K562 (cell line): ENCODE results near the gene FAM204A. TPM values are rescaled to one million over a fixed set of nuclear protein-coding genes. Genes with fewer than 3 reads are reported as not detected.

ENCODE experiments used
- ATAC-seq: fragments of 200-7000 bp; cut with Tn5 transposase; 3 replicates; pipeline ENCODE4 v1.9.1; 2020; ENCODE audit warnings: moderate library complexity
- BruUV-seq: library from RNA; stranded (reverse); fragments of 400-500 nt; replicated peaks from 2 replicates; lab custom pipeline; 2021; lab: Mats Ljungman, UMichigan
- CTCF ChIA-PET: fragments of 300-600 bp; formaldehyde crosslinking; extraction: SDS; loops from one replicate; lab custom pipeline; 2021; ENCODE audit warnings: low intra/inter-chr PET ratio; lab: Yijun Ruan, JAX
- POLR2A ChIA-PET: fragments of 300-600, 350-650 bp; sonication (Branson Sonifier 250); formaldehyde crosslinking; extraction: SDS; loops from one replicate; lab custom pipeline; 2021; ENCODE audit warnings: antibody characterized with exemption, inconsistent platforms; lab: Yijun Ruan, JAX
- DNase-seq, 4 experiments: peaks; one replicate each; pipeline versions ENCODE4 v3.0.0 to v3.0.0-alpha.2; 2011 to 2018; ENCODE audit warnings: low spot score in 3 of 4, mixed read lengths in 3 of 4; ENCODE audit errors: extremely low read depth in 1 of 4
- FAIRE-seq: peaks from 2 replicates; lab custom pipeline; 2011; peaks lifted over from hg19 to GRCh38; lab: Jason Lieb, UNC
- H2AFZ ChIP-seq: 2 replicates; pipeline ENCODE4 v1.6.0; 2011; ENCODE audit warnings: low read depth, low read length, control low read depth, inconsistent platforms
- H3K27ac ChIP-seq: fragments of 200-600 bp; 3 replicates; pipeline ENCODE4 v1.8.0; 2011; ENCODE audit warnings: low read depth, mild to moderate bottlenecking, control low read depth, inconsistent platforms, low read length, moderate library complexity, mixed read lengths; ENCODE audit errors: extremely low read depth
- H3K27me3 ChIP-seq, 2 experiments: fragments of 300-600 bp in 1 of 2; 2 replicates in 1 of 2; 3 replicates in 1 of 2; pipeline versions ENCODE4 v1.6.0 to v1.8.0; 2011; ENCODE audit warnings: inconsistent platforms in 2 of 2, low read length in 2 of 2, mild to moderate bottlenecking in 1 of 2, mixed read lengths in 1 of 2, moderate library complexity in 1 of 2; ENCODE audit not compliant: control insufficient read depth in 2 of 2, insufficient read depth in 2 of 2
- H3K36me3 ChIP-seq: fragments of 300-600 bp; 3 replicates; pipeline ENCODE4 v1.8.0; 2011; ENCODE audit warnings: mild to moderate bottlenecking, low read length, inconsistent platforms; ENCODE audit not compliant: control insufficient read depth, insufficient read depth
- H3K4me1 ChIP-seq, 2 experiments: fragments of 200-600 bp in 1 of 2; replicated peaks in 1 of 2; 2 replicates in 1 of 2; 3 replicates in 1 of 2; pipeline versions ENCODE4 v1.5.1 to v1.8.0; 2011; ENCODE audit warnings: inconsistent platforms in 2 of 2, low read length in 2 of 2, mild to moderate bottlenecking in 1 of 2, mixed read lengths in 1 of 2, moderate library complexity in 1 of 2; ENCODE audit not compliant: control insufficient read depth in 2 of 2, insufficient read depth in 2 of 2
- H3K4me2 ChIP-seq: 2 replicates; pipeline ENCODE4 v1.6.1; 2011; ENCODE audit warnings: low read length, control low read depth, inconsistent platforms, mixed read lengths; ENCODE audit not compliant: insufficient read depth
- H3K4me3 ChIP-seq: fragments of 200-600 bp; sonication (generic), shearing (Covaris generic); 2 replicates; pipeline ENCODE4 v1.5.1; 2016; ENCODE audit warnings: control low read depth, inconsistent platforms
- H3K79me2 ChIP-seq: fragments of 200-600 bp; 3 replicates; pipeline ENCODE4 v1.8.0; 2011; ENCODE audit warnings: low read length, inconsistent platforms; ENCODE audit not compliant: control insufficient read depth, insufficient read depth
- H3K9ac ChIP-seq, 2 experiments: 2 replicates each; pipeline versions ENCODE4 v1.6.0 to v1.6.1; 2011; ENCODE audit warnings: low read depth in 2 of 2, low read length in 2 of 2, control low read depth in 1 of 2, inconsistent platforms in 1 of 2, mild to moderate bottlenecking in 1 of 2, mixed read lengths in 1 of 2; ENCODE audit not compliant: insufficient read depth in 1 of 2
- H3K9me1 ChIP-seq: one replicate; pipeline ENCODE4 v1.6.0; 2011; ENCODE audit warnings: inconsistent platforms, mild to moderate bottlenecking, low read length, moderate library complexity; ENCODE audit not compliant: control insufficient read depth, insufficient read depth
- H3K9me3 ChIP-seq: replicated peaks from 2 replicates; pipeline ENCODE4 v1.5.1; 2011; ENCODE audit warnings: low read depth, low read length, inconsistent platforms; ENCODE audit not compliant: control insufficient read depth, insufficient read depth
- H4K20me1 ChIP-seq: replicated peaks from 2 replicates; pipeline ENCODE4 v1.6.1; 2011; ENCODE audit warnings: low read length, inconsistent platforms, mixed read lengths; ENCODE audit not compliant: control insufficient read depth, insufficient read depth
- BCOR ChIP-seq: fragments of 450-650 bp; IDR thresholded peaks from 2 replicates; pipeline ENCODE4 v1.6.1; 2016
- E2F4 ChIP-seq: sonication (generic); formaldehyde crosslinking; IDR thresholded peaks from 2 replicates; pipeline ENCODE4 v1.8.0; 2022; ENCODE audit warnings: mild to moderate bottlenecking, low read depth, missing genetic modification reagents
- GTF2A2 ChIP-seq: IDR thresholded peaks from 2 replicates; pipeline ENCODE4 v1.6.1; 2016; ENCODE audit warnings: mild to moderate bottlenecking, missing genetic modification characterization, missing compliant biosample characterization
- HMG20B ChIP-seq: fragments of 250-450 bp; sonication (Bioruptor Pico); IDR thresholded peaks from 2 replicates; pipeline ENCODE4 v1.5.0; 2021; ENCODE audit warnings: mild to moderate bottlenecking
- HNRNPL ChIP-seq: fragments of 200-400 bp; formaldehyde crosslinking; IDR thresholded peaks from 2 replicates; pipeline ENCODE4 v1.6.1; 2017; ENCODE audit warnings: low read depth, mild to moderate bottlenecking, low read length
- JUNB ChIP-seq: fragments of 450-650 bp; formaldehyde crosslinking; conservative IDR thresholded peaks from 2 replicates; pipeline ENCODE4 v1.4.0; 2020; ENCODE audit warnings: mild to moderate bottlenecking
- KLF10 ChIP-seq: fragments of 250-450 bp; sonication (Bioruptor Pico); IDR thresholded peaks from 2 replicates; pipeline ENCODE4 v1.6.1; 2021; ENCODE audit warnings: matching md5 sums
- MCM3 ChIP-seq: fragments of 450-650 bp; IDR thresholded peaks from 2 replicates; pipeline ENCODE4 v1.6.1; 2016
- MEF2A ChIP-seq: IDR thresholded peaks from 2 replicates; pipeline ENCODE4 v1.6.1; 2011; ENCODE audit warnings: low read depth, mild to moderate bottlenecking, low read length, moderate library complexity; ENCODE audit not compliant: control insufficient read depth
- PCBP2 ChIP-seq: fragments of 200-400 bp; formaldehyde crosslinking; IDR thresholded peaks from 2 replicates; pipeline ENCODE4 v1.6.1; 2018; ENCODE audit warnings: low read length, low read depth, mild to moderate bottlenecking, moderate library complexity; ENCODE audit not compliant: poor library complexity, severe bottlenecking
- SETDB1 ChIP-seq: IDR thresholded peaks from one replicate; pipeline ENCODE4 v1.6.1; 2012; ENCODE audit warnings: low read length, control low read depth, inconsistent platforms
- SIN3A ChIP-seq, 2 experiments: fragments of 150-350 bp in 1 of 2; IDR thresholded peaks; 2 replicates each; pipeline ENCODE4 v1.6.1; 2011 to 2016; ENCODE audit warnings: borderline replicate concordance in 2 of 2, low read depth in 2 of 2, low read length in 2 of 2, mild to moderate bottlenecking in 2 of 2, moderate library complexity in 2 of 2; ENCODE audit not compliant: control insufficient read depth in 1 of 2
- TCFL5 ChIP-seq: fragments of 250-450 bp; sonication (Bioruptor Pico); conservative IDR thresholded peaks from 2 replicates; pipeline ENCODE4 v1.6.1; 2021; ENCODE audit warnings: mild to moderate bottlenecking, moderate library complexity, matching md5 sums
- U2AF2 ChIP-seq: fragments of 200-400 bp; formaldehyde crosslinking; optimal IDR thresholded peaks from 2 replicates; pipeline ENCODE3; 2017; ENCODE audit warnings: low read depth, mild to moderate bottlenecking, low read length
- ZBTB8A ChIP-seq: fragments of 450-650 bp; IDR thresholded peaks from 2 replicates; pipeline ENCODE4 v1.6.1; 2018; ENCODE audit warnings: mild to moderate bottlenecking, moderate library complexity; ENCODE audit not compliant: partially characterized antibody
- ZC3H8 ChIP-seq: fragments of 450-650 bp; IDR thresholded peaks from 2 replicates; pipeline ENCODE4 v1.6.1; 2017
- ZNF184 ChIP-seq: sonication (generic); formaldehyde crosslinking; IDR thresholded peaks from 2 replicates; pipeline ENCODE4 v1.5.0; 2020; ENCODE audit warnings: missing genetic modification reagents
- ZNF232 ChIP-seq: sonication (generic); formaldehyde crosslinking; IDR thresholded peaks from 2 replicates; pipeline ENCODE4 v1.8.0; 2022; ENCODE audit warnings: mild to moderate bottlenecking, missing genetic modification reagents
- ZNF740 ChIP-seq, 3 experiments: fragments of 200-800 bp in 1 of 3; sonication (Bioruptor generic) in 1 of 3; sonication (generic) in 1 of 3; formaldehyde crosslinking in 1 of 3; IDR thresholded peaks; 2 replicates each; pipeline versions ENCODE4 v1.6.1 to v1.8.0; 2016 to 2022; ENCODE audit warnings: mild to moderate bottlenecking in 2 of 3, missing compliant biosample characterization in 2 of 3, missing genetic modification characterization in 2 of 3, missing genetic modification reagents in 1 of 3
- ZSCAN32 ChIP-seq: fragments of 450-650 bp; formaldehyde crosslinking; IDR thresholded peaks from 2 replicates; pipeline ENCODE4 v1.4.0; 2020; ENCODE audit warnings: mild to moderate bottlenecking, moderate library complexity
- WGBS: fragments of 100-300 bp; shearing (Covaris generic); methylation state at CpG from one replicate; pipeline ENCODE4 v1.1.6; 2016; ENCODE audit warnings: low coverage, mixed read lengths; ENCODE audit not compliant: insufficient coverage; ENCODE audit errors: missing lambda C conversion rate; 5-methylcytosine and 5-hydroxymethylcytosine counted together
- in situ Hi-C: fragments of 300-500 bp; cut with MboI; formaldehyde crosslinking; loops from 4 replicates; pipeline ENCODE4 v1.15.0; 2018; ENCODE audit warnings: inconsistent platforms, mixed read lengths
- intact Hi-C: fragments of 100-400 bp; cut with micrococcal nuclease; formaldehyde crosslinking; loops from 2 replicates; pipeline ENCODE4 v1.14.2; 2022
- polyA plus RNA-seq, 8 experiments: library from polyadenylated mRNA; depleted of rRNA in 4 of 8; stranded (reverse) in 5 of 8; unstranded in 3 of 8; fragments of >200 nt; fragmentation: Nextera tagmentation in 2 of 8; fragmentation: Illumina TruSeq in 1 of 8; extraction: Ambion mirVana in 2 of 8; extraction: Trizol in 1 of 8; gene quantifications; 2 replicates each; pipeline versions ENCODE4 v1.2.1 to v1.2.3, GENCODE V29; 2011 to 2014; ENCODE audit warnings: inconsistent platforms in 1 of 8, missing spikeins in 1 of 8
- total RNA-seq, 7 experiments: library from RNA; depleted of rRNA in 6 of 7; stranded (reverse); fragments of >200 nt in 6 of 7; fragmentation: Illumina TruSeq in 2 of 7; extraction: Trizol in 2 of 7; gene quantifications; 2 replicates each; pipeline versions ENCODE4 v1.2.1 to v1.2.3, GENCODE V29; 2011 to 2021; ENCODE audit warnings: low replicate concordance in 1 of 7

Gene FAM204A
- total and polyA plus RNA-seq, 9 of the 15 experiments (the other 6 are each of a cell fraction or from before 2014, with no cell fraction given): 29.0 to 64.5 (median 44.9) TPM

- Histone ChIP-seq H3K9me1 (no peaks in the 10 kb centered on the region), H3K4me3 (no peak overlapping the region), H3K4me2 (no peak overlapping the region), H3K79me2 (no peaks in the 10 kb centered on the region), H3K27me3 (peaks cover 6 to 18% of the 10 kb centered on the region in 2 experiments; a peak in 4 of 5 replicates), H3K4me1 (no peaks in the 10 kb centered on the region), H3K9me3 (no peaks in the 10 kb centered on the region), H3K9ac (no peak overlapping the region), H3K36me3 (no peaks in the 10 kb centered on the region), H4K20me1 (no peaks in the 10 kb centered on the region), H3K27ac (no peak overlapping the region), H2AFZ (no peak overlapping the region)
- FAIRE-seq (no peak), ATAC-seq (no peak), DNase-seq (no peak)
- in situ Hi-C loops: no loop called here
- ChIA-PET CTCF (no interaction called here), POLR2A (no interaction called here)
- 0% methylated on average over 5 of the region's 5 CpGs for WGBS
- intact Hi-C loops: no loop called here
- TF ChIP-seq ZC3H8 (no peak), JUNB (CRISPR knock-in tag) (no peak), ZNF232 (CRISPR knock-in tag) (no peak), ZNF740 (CRISPR knock-in tag; IDR thresholded peaks at IDR 0.05) (no peak), ZNF740 (tag; IDR thresholded peaks at IDR 0.05) (no peak), BCOR (no peak), KLF10 (CRISPR knock-in tag) (no peak), U2AF2 (no peak), ZSCAN32 (no peak), MEF2A (no peak), HNRNPL (no peak), ZBTB8A (no peak), SIN3A (IDR thresholded peaks at IDR 0.05; ENCODE audit: borderline replicate concordance in 2 of 2, control insufficient read depth in 1 of 2, low read depth in 2 of 2, low read length in 2 of 2) (no peak), HMG20B (CRISPR knock-in tag) (no peak), E2F4 (CRISPR knock-in tag) (no peak), SETDB1 (no peak), PCBP2 (no peak), MCM3 (no peak), ZNF184 (no peak), TCFL5 (CRISPR knock-in tag) (no peak), GTF2A2 (tag) (no peak)
- no TSS peak for BruUV-seq
These were observed 85.9 kb downstream of the FAM204A start for GRCh38 chr10:118256209-118256608.
